ENCODE measurements around the gene ZMYND8.

GRCh38 chr20:47285189-47285588 is 71.3 kb downstream of the ZMYND8 start:
- no peak for TF ChIP-seq CTCF (IDR thresholded peaks at IDR 0.05 in 2 of 3, conservative IDR thresholded peaks at IDR 0.05 in 1 of 3; ENCODE audit: borderline replicate concordance in 1 of 3, insufficient read depth in 1 of 3, low read depth in 2 of 3, low read length in 2 of 3)
- TF ChIP-seq SIN3A (IDR thresholded peaks at IDR 0.05; ENCODE audit: low read depth), result no peak
- no peak for TF ChIP-seq YY1 (IDR thresholded peaks at IDR 0.05; ENCODE audit: extremely low read depth, insufficient replicate concordance, low read depth, low read length)
- TF ChIP-seq POLR2A (IDR thresholded peaks at IDR 0.05; ENCODE audit: borderline replicate concordance, extremely low read depth, insufficient read depth, insufficient read length), result no peak
- no peak for TF ChIP-seq ZBTB33 (IDR thresholded peaks at IDR 0.05; ENCODE audit: extremely low read depth, insufficient replicate concordance, low read length)
- TF ChIP-seq, protein P1, sequence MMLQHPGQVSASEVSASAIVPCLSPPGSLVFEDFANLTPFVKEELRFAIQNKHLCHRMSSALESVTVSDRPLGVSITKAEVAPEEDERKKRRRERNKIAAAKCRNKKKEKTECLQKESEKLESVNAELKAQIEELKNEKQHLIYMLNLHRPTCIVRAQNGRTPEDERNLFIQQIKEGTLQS (IDR thresholded peaks at IDR 0.05), result no peak
- no peak for TF ChIP-seq EZH2 (IDR thresholded peaks at IDR 0.05)
- TF ChIP-seq POLR2AphosphoS5 (IDR thresholded peaks at IDR 0.05; ENCODE audit: low read depth, low read length), result no peak

All from HCT116 (cell line).